NCI-H2196 (cell line): ENCODE measurements around the gene IBA57.
"Not testable (repeated sequence)": the region's sequence is repeated elsewhere in the genome, so short reads cannot be mapped to it uniquely, and the experiment has no call there.

Experiments used
- DNase-seq: peaks from one replicate; lab custom pipeline; 2025; ENCODE audit not compliant: unreplicated experiment; lab: John Stamatoyannopoulos, UW

Gene IBA57

DNA sequence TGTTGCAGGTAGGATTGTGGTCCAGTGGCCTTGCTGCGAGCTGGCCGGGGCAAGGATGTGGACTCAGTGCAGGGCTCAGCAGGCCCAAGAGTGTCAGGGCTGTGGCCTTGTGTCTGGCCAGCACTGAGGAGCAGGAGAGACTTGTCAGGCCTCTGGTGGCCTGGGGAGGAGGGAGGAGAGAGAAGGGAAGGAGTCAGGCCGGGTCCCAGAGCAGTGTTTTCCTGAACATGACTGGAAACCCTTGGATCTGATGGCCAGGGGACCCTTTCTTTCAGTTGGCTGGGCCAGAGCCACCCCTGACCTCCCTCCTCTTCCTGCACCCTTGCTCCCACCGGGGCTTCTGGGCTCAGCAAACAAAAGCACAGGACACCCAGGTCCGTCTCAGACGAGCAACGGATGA is 5.1 kb downstream of the IBA57 start:
- no peak for DNase-seq

DNA sequence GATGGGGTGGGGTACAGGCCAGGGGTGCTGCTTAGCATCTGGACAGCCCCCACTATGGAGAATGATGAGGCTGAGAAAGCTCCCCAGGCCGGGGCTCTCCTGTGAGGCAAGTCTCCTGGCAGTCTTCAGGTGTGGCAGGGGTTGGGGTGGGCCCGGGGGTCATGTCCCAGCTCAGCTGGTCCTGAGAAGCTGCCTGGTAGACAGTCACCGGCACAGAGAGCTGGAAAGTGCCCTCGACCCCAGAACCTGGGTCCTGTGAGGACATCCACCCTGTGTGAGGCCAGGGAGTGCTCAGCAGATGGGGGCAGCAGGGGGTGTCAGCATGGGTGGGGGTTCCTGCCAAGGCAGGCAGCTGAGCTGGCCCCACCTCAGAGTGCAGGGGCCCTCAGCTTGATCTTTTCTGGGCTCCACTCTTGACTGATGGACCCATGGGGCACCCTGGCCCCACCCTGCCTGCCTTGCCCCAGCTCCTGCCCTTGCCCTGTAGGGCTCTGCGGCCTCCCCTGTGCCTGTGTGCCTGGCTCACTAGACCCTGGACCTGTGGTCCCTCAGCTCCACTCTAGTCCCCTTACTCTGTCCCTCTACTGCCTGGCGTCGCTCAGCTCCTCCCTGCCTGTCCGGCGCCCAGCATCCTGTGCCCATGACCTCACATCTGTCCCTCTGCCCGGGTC is 5.8 kb downstream of the IBA57 start:
- DNase-seq = no peak

DNA sequence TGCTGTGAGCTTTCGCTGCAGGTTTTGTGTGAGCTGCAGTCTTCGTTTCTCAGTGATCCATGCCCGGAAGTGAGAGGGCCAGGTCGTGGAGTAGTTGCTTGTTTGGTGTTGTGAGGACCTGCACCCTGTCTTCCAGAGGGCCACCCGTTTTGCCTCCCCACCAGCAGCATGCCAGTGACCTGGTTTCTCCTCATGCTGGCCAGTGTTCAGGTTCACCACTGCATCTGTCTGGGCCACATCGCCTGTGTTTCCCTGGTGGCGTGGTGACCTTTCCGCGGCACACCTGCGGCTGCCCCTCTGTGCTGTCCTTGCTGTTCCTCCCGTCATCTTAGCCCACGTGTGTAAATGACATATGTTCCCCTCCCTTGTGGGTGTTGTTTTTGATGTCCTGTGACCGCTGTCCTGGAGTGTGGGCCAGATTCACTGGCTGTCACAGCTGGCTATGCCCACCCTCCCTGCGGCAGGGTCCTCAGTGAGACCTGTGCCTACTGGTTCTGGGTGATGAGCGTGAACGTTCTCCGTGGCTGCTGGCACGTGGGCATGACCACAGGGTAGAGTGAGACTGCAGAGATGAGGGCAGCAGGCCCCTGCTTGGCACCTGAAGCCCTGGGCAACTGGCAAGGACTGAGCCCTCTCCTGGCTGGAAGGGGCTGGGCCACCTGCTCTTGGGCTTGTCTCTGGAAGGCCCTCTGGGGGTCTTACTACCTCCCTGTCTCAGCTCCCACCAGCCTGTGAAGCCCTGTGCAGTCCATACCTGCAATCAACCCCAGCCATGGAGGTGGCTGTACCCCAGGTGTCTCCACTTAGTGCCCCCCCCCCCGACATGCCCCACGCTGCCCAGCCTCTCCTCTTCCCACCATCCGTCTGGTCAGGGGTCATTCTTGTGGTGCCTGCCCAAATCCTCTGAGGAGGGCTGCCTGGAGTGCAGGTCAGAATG is 7.3 kb downstream of the IBA57 start:
- DNase-seq = no peak

GRCh38 chr1:228173528-228174481 is 8.2 kb downstream of the IBA57 start:
- DNase-seq = not testable (repeated sequence)

GRCh38 chr1:228174482-228175315 is 9.1 kb downstream of the IBA57 start:
- no peak for DNase-seq

- no peak for DNase-seq
Observed at GRCh38 chr1:228175316-228176023, 9.9 kb downstream of the IBA57 start.

GRCh38 chr1:228176024-228176395 is 10.4 kb downstream of the IBA57 start:
- no peak for DNase-seq

GRCh38 chr1:228176461-228177182 is 11.0 kb downstream of the IBA57 start:
- no peak for DNase-seq

- DNase-seq = no peak
Observed at GRCh38 chr1:228177183-228177475, 11.5 kb downstream of the IBA57 start.

GRCh38 chr1:228177721-228178710 is 12.4 kb downstream of the IBA57 start:
- DNase-seq = no peak

DNA sequence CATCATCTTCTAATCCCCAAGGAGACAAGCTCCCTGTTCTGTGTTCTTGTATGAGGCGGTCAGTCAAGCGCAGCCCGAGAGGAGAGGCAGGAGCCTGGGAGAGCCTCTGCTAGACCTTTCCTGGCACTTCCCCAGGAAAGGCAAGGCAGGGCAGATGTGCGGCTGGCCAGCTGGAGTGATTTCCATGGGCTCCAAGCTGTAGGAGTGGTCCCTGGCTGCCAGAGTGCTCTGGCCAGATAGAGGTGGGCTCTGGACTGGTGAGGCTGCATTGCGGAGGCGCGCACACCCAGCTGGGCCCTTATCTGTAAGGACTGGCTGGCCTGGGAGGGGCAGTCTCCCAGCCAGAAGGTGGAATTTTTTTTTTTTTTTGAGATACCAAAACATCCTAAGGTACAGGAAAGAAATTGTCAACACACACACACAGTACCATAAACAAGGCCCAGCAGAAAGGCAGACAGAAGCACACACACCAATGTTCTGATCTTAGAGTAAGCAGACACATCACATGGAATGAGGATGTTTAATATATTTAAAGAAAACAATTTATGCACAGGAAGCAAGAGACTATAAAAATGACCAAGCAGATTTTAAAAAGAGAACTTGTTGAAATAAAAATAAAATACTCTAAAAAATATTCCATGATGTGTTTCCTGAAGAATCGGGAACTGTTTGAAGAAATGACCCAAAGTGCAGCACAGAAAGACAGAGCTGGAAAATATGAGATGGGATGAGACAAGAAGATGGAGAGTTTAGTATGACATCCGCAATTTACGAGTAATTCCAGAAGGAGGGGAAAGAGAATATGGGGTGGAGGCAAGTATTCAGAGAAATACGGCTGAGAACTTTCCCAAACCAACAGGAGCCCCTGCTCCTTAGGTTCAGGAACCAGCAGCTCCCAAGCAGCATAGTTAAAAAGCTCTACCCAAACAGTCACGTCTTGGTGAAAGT is 13.4 kb downstream of the IBA57 start:
- DNase-seq = no peak

- no peak for DNase-seq
Observed at GRCh38 chr1:228180271-228180958, 14.8 kb downstream of the IBA57 start.

GRCh38 chr1:228180959-228181644 is 15.5 kb downstream of the IBA57 start:
- DNase-seq = no peak

DNA sequence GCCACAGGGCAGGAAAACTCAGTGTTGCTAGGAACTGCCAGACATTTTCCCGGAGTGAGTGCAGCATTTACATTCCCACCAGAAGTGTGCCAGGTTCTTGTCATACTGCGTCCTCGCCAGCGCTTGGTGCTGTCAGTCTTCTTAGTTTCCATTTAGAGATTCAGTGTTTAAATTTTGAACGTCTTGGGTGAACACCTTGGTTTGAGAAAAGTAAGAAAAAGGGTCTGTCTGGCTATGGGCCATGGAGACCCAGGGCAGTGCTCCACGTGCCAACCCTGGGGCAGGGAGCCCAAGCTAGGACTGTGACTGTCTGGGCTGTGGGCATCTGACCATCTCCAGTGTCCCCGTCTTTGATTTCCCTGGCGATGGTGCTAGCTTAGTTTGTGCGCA is 16.0 kb downstream of the IBA57 start:
- no peak for DNase-seq

DNA sequence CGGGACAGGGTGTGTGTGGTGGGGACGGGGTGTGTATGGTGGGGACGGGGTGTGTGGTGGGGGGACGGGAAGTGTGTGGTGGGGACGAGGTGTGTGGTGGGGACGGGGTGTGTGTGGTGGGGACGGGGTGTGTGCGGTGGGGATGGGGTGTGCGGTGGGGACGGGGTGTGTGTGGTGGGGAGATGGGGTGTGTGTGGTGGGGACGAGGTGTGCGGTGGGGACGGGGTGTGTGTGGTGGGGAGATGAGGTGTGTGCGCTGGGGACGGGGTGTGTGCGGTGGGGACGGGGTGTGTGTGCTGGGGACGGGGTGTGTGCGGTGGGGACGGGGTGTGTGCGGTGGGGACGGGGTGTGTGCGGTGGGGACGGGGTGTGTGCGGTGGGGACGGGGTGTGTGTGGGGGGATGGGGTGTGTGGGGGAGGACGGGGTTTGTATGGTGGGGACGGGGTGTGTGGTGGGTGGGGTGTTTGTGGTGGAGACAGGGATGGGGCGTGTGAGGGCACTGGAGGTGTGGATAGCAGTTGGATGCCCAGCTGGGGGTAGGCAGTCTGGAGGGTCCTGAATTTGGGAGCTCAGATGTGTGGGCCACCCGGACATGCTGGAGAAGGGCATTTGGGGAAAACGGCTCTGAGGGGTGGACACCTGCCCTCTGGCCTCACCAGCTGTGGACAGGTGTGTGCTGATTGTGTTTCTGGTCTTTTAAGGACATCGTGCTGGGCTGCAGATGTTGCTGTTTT is 16.9 kb downstream of the IBA57 start:
- no peak for DNase-seq
